Activated T-helper 1 cell treated with Interleukin-2 at 50 U/mL for 16 hours (primary cell): ENCODE measurements around the gene CSTB.

Source experiments
- DNase-seq: peaks from one replicate; pipeline ENCODE4 v3.0.0-alpha.2; 2020; ENCODE audit warnings: low read depth

CSTB gene

GRCh38 chr21:43767498-43767983, 8.6 kb downstream of the CSTB start:
- no peak for DNase-seq

- no peak for DNase-seq
These were observed 9.2 kb downstream of the CSTB start for GRCh38 chr21:43766734-43767497.

GRCh38 chr21:43764576-43765495, 11.3 kb downstream of the CSTB start:
- no peak for DNase-seq

- no peak for DNase-seq
These were observed 12.1 kb downstream of the CSTB start for GRCh38 chr21:43763901-43764523.

GRCh38 chr21:43762303-43763128, 13.6 kb downstream of the CSTB start:
- DNase-seq: no peak

GRCh38 chr21:43761886-43762285, 14.2 kb downstream of the CSTB start:
- no peak for DNase-seq

- DNase-seq: no peak
These were observed 15.6 kb downstream of the CSTB start for GRCh38 chr21:43760391-43760958.

- no peak for DNase-seq
These were observed 16.5 kb downstream of the CSTB start for GRCh38 chr21:43759651-43760050.

- no peak for DNase-seq
These were observed 17.3 kb downstream of the CSTB start for GRCh38 chr21:43758811-43759210.

- no peak for DNase-seq
These were observed 17.9 kb downstream of the CSTB start for GRCh38 chr21:43758111-43758641.

- no peak for DNase-seq
These were observed 18.5 kb downstream of the CSTB start for GRCh38 chr21:43757601-43758000.

- DNase-seq: no peak
These were observed 20.1 kb downstream of the CSTB start for GRCh38 chr21:43755820-43756594.

- no peak for DNase-seq
These were observed 20.9 kb downstream of the CSTB start for GRCh38 chr21:43754948-43755781.

GRCh38 chr21:43753439-43753799, 22.7 kb downstream of the CSTB start:
- no peak for DNase-seq

- DNase-seq: no peak
These were observed 23.2 kb downstream of the CSTB start for GRCh38 chr21:43752758-43753438.

- no peak for DNase-seq
These were observed 24.0 kb downstream of the CSTB start for GRCh38 chr21:43751955-43752591.

- DNase-seq: no peak
These were observed 25.6 kb downstream of the CSTB start for GRCh38 chr21:43750339-43751033.
